Smooth muscle cell (in vitro differentiated cells): ENCODE results near the gene HDHD3. TPM values are rescaled to one million over a fixed set of nuclear protein-coding genes. Genes with fewer than 3 reads are reported as not detected.

Experiments used
- DNase-seq: peaks from one replicate; lab custom pipeline; 2025; ENCODE audit not compliant: unreplicated experiment; lab: John Stamatoyannopoulos, UW
- H2AFZ ChIP-seq: fragments of 200-600 bp; sonication (generic); 2 replicates; pipeline ENCODE4 v1.6.0; 2016; ENCODE audit warnings: antibody characterized with exemption, low read depth, mild to moderate bottlenecking
- H3F3A ChIP-seq: fragments of 200-600 bp; sonication (generic); 2 replicates; pipeline ENCODE4 v1.6.0; 2017; ENCODE audit warnings: antibody characterized with exemption, low read depth
- H3K27ac ChIP-seq: fragments of 200-600 bp; sonication (generic); 2 replicates; pipeline ENCODE4 v1.5.1; 2016; ENCODE audit warnings: low read depth, mild to moderate bottlenecking
- H3K27me3 ChIP-seq: fragments of 200-600 bp; sonication (generic); 2 replicates; pipeline ENCODE4 v1.6.1; 2016; ENCODE audit warnings: low read depth, mild to moderate bottlenecking
- H3K36me3 ChIP-seq: fragments of 200-600 bp; sonication (generic); 2 replicates; pipeline ENCODE4 v1.5.1; 2016; ENCODE audit warnings: low read depth
- H3K4me1 ChIP-seq: fragments of 200-600 bp; sonication (generic); 2 replicates; pipeline ENCODE4 v1.5.1; 2016; ENCODE audit warnings: low read depth
- H3K4me2 ChIP-seq: fragments of 200-600 bp; sonication (generic); 2 replicates; pipeline ENCODE4 v1.6.0; 2016; ENCODE audit warnings: mild to moderate bottlenecking
- H3K4me3 ChIP-seq: fragments of 200-600 bp; sonication (generic); 2 replicates; pipeline ENCODE4 v1.5.1; 2016; ENCODE audit warnings: mild to moderate bottlenecking
- H3K79me2 ChIP-seq: fragments of 200-600 bp; sonication (generic); 2 replicates; pipeline ENCODE4 v1.6.0; 2016; ENCODE audit warnings: low read depth, mild to moderate bottlenecking
- H3K9ac ChIP-seq: fragments of 200-600 bp; sonication (generic); 2 replicates; pipeline ENCODE4 v1.6.0; 2016; ENCODE audit warnings: low read depth
- H3K9me3 ChIP-seq: fragments of 200-600 bp; sonication (generic); replicated peaks from 2 replicates; pipeline ENCODE4 v1.5.1; 2016; ENCODE audit warnings: low read depth
- H4K20me1 ChIP-seq: fragments of 200-600 bp; sonication (generic); 2 replicates; pipeline ENCODE4 v1.6.0; 2016; ENCODE audit warnings: low read depth
- CTCF ChIP-seq: fragments of 200-600 bp; sonication (generic); IDR thresholded peaks from 2 replicates; pipeline ENCODE4 v1.5.1; 2017; ENCODE audit warnings: borderline replicate concordance, mild to moderate bottlenecking, antibody characterized with exemption; ENCODE audit not compliant: insufficient read depth, poor library complexity, severe bottlenecking
- WGBS: methylation state at CpG from one replicate; pipeline ENCODE4 v1.1.7; 2016; ENCODE audit warnings: low lambda C conversion rate; 5-methylcytosine and 5-hydroxymethylcytosine counted together
- polyA plus RNA-seq: library from polyadenylated mRNA; unstranded; fragments of >200 nt; fragmentation: Nextera tagmentation; extraction: Ambion mirVana; gene quantifications from 2 replicates; pipeline ENCODE4 v1.2.1, GENCODE V29; 2016
- total RNA-seq: library from RNA; depleted of rRNA; stranded (reverse); fragments of >200 nt; gene quantifications from 2 replicates; pipeline ENCODE4 v1.2.3, GENCODE V29; 2014

Gene HDHD3
- total and polyA plus RNA-seq, 2 experiments from 2014 or later = 2.9 to 12.5 TPM

GRCh38 chr9:113355040-113355596, 21.7 kb downstream of the HDHD3 start:
- Histone ChIP-seq H3K79me2 (no peaks in the 10 kb centered on the region), H3K4me1 (no peaks in the 10 kb centered on the region), H3K4me3 (no peak overlapping the region), H2AFZ (no peak overlapping the region), H4K20me1 (no peaks in the 10 kb centered on the region), H3K9me3 (no peaks in the 10 kb centered on the region), H3K4me2 (no peak overlapping the region), H3F3A (no peaks in the 10 kb centered on the region), H3K36me3 (no peaks in the 10 kb centered on the region), H3K9ac (no peak overlapping the region), H3K27ac (no peak overlapping the region), H3K27me3 (peaks cover 20% of the 10 kb centered on the region)
- no peak for TF ChIP-seq CTCF
- 85% methylated on average over 4 of the region's 4 CpGs for WGBS
- DNase-seq = no peak

DNA sequence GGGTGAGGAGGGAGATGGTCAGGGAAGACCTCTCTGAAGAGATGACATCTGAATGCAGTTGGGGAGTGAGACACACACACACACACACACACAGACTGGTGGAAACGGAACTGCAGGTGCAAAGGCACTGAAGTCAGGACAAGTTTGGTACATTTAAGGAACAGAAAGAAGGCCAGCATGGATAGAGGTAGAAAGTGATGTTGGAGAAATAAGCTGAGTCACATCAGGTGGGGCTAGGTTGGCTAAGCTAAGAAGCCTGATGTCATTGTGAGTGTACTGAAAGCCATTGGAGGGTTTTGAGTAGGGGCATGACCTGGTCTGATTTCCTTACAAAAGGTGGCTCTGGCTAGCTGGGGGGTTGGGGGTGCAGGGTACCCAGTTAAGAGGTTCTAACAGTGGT, 24.4 kb downstream of the HDHD3 start:
- no peaks in the 10 kb centered on the region for H3K36me3 ChIP-seq
- WGBS = 89% methylated on average over 1 of the region's 1 CpG
- no peak for TF ChIP-seq CTCF
- H3K79me2 ChIP-seq = no peaks in the 10 kb centered on the region
- DNase-seq = no peak
- peaks cover 35% of the 10 kb centered on the region for H3K27me3 ChIP-seq
- no peak overlapping the region for H2AFZ ChIP-seq
- H3F3A ChIP-seq = no peaks in the 10 kb centered on the region
- H3K9me3 ChIP-seq = no peaks in the 10 kb centered on the region
- H3K9ac ChIP-seq = no peak overlapping the region
- H3K4me3 ChIP-seq = no peak overlapping the region
- H3K4me1 ChIP-seq = no peaks in the 10 kb centered on the region
- H3K4me2 ChIP-seq = no peak overlapping the region
- H3K27ac ChIP-seq = no peak overlapping the region
- no peaks in the 10 kb centered on the region for H4K20me1 ChIP-seq

DNA sequence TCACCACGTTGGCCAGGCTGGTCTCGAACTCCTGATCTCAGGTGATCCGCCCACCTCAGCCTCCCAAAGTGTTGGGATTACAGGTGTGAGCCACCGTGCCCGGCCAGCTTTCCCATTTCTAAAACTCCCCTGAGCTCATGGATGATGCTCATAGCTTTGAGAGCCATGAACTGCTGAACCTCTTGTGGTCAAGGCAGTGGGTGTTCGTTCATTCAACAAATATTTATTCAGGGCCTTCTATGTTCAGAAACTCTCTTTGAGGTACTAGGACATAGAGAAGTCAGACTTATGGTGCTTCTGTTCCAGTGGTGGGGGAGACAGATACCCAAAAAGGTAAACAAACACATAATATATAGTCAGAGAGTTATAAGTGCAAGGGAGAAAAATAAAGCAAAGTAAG, 24.8 kb downstream of the HDHD3 start:
- H3K9me3 ChIP-seq = no peaks in the 10 kb centered on the region
- H3K4me1 ChIP-seq = no peaks in the 10 kb centered on the region
- no peaks in the 10 kb centered on the region for H4K20me1 ChIP-seq
- H3K27me3 ChIP-seq = peaks cover 35% of the 10 kb centered on the region
- H3K4me2 ChIP-seq = no peak overlapping the region
- no peak overlapping the region for H3K4me3 ChIP-seq
- no peaks in the 10 kb centered on the region for H3K36me3 ChIP-seq
- no peak for TF ChIP-seq CTCF
- WGBS = 86% methylated on average over 6 of the region's 6 CpGs
- H3K27ac ChIP-seq = no peak overlapping the region
- H3F3A ChIP-seq = no peaks in the 10 kb centered on the region
- no peak for DNase-seq
- no peak overlapping the region for H2AFZ ChIP-seq
- no peak overlapping the region for H3K9ac ChIP-seq
- no peaks in the 10 kb centered on the region for H3K79me2 ChIP-seq

GRCh38 chr9:113350937-113351336, 25.8 kb downstream of the HDHD3 start:
- no peak overlapping the region for H3K9ac ChIP-seq
- no peak overlapping the region for H3K4me2 ChIP-seq
- H2AFZ ChIP-seq = no peak overlapping the region
- peaks cover 35% of the 10 kb centered on the region for H3K27me3 ChIP-seq
- no peaks in the 10 kb centered on the region for H3F3A ChIP-seq
- 65% methylated on average over 6 of the region's 6 CpGs for WGBS
- H4K20me1 ChIP-seq = no peaks in the 10 kb centered on the region
- no peaks in the 10 kb centered on the region for H3K36me3 ChIP-seq
- no peaks in the 10 kb centered on the region for H3K4me1 ChIP-seq
- TF ChIP-seq CTCF = no peak
- no peak overlapping the region for H3K27ac ChIP-seq
- H3K9me3 ChIP-seq = no peaks in the 10 kb centered on the region
- no peak overlapping the region for H3K4me3 ChIP-seq
- no peaks in the 10 kb centered on the region for H3K79me2 ChIP-seq
- DNase-seq = no peak
